ENCODE results near the gene CAMKMT. TPM values are rescaled to one million over a fixed set of nuclear protein-coding genes. Genes with fewer than 3 reads are reported as not detected.

CAMKMT gene
- total RNA-seq, result 19.6 TPM

DNA sequence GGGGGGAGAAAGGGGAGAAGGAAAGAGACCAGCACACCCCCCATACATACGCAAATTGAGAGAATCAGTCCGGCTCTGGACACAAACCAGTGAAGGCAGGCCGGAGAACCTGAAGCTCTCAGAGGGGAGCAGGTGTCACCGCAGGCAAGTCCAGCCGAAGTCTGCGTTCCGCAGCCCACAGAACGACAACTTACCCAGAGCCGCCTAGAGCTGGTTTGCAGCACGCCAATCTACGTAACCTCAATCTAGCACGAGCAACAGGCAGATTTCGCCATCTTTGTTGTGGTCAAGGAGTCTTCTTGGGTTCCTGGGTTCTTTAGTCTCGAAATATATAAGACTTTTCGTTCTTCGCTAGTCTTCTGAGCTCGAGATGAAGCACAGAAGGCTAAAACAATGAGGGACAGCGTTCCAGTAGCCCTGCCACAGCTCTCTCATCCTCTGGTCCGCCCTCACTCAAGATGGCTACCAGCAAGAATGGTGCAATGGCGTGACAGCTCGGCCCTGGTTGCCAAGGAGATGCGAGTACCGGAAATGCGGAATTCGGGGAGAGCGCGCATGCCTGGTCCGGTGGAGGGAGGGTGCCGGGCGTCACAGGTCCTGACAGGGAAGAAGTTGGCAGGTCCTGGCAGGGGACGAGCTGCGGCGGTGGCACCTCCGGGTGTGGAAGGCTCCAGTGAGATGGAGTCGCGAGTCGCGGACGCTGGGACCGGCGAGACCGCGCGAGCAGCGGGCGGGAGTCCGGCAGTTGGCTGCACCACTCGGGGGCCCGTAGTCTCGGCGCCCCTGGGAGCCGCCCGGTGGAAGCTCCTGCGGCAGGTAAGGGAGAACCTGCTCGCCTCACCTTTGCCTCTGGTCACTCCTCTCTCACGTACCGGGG is at the start of gene CAMKMT, which contains the start of gene PREPL:
TSS of gene CAMKMT (plus strand) at position 618 of the 877 bp plus-strand sequence.
TSS of gene PREPL (minus strand) at position 165 of the 877 bp plus-strand sequence. CDS start 15,152 bp downstream, outside the sequence.

Other genes with a start within 250 kb of the CAMKMT start
- 69.7 TPM for gene PPM1B, start 193.1 kb upstream of the CAMKMT start, total RNA-seq
- gene SLC3A1, start 86.5 kb upstream of the CAMKMT start, total RNA-seq, result 0.23 TPM
- gene PREPL, start 453 bp upstream of the CAMKMT start, total RNA-seq, result 276 TPM

Measured in diencephalon (tissue), 1 donor.